Omental fat pad (tissue), 4 donors: ENCODE data around the gene NFKBIZ. TPM values are rescaled to one million over a fixed set of nuclear protein-coding genes. Genes with fewer than 3 reads are reported as not detected.
A peak's percentile ranks its signal among the peaks of the same experiment; 100 is the strongest.
"Not testable (repeated sequence)": the region's sequence is repeated elsewhere in the genome, so short reads cannot be mapped to it uniquely, and the experiment has no call there.

Experiments used
- ATAC-seq: fragments of 150-250 bp; one replicate; pipeline ENCODE4 v1.9.1; 2016; ENCODE audit warnings: mild to moderate bottlenecking, moderate library complexity; ENCODE audit not compliant: low FRiP score
- DNase-seq: peaks from one replicate; pipeline ENCODE4 v3.0.0-alpha.2; 2019; ENCODE audit warnings: low spot score
- total RNA-seq, 4 donors: library from RNA; depleted of rRNA; stranded (reverse); fragments of >200 nt; gene quantifications; one replicate each; pipeline ENCODE4 v1.1.0, GENCODE V29; 2016
- TF ChIP-seq, protein P1 (sequence below), 3 donors: fragments of 450-650 bp; IDR thresholded peaks; one replicate each; pipeline ENCODE4 v1.5.1; 2016 to 2017; ENCODE audit warnings: antibody characterized with exemption in 3 of 3, mild to moderate bottlenecking in 3 of 3, moderate library complexity in 2 of 3

NFKBIZ gene
- total RNA-seq, 4 donors from 2014 or later, result 78.2 to 296 (median 108) TPM

- ATAC-seq, result peak; percentile 19
- TF ChIP-seq, protein P1, sequence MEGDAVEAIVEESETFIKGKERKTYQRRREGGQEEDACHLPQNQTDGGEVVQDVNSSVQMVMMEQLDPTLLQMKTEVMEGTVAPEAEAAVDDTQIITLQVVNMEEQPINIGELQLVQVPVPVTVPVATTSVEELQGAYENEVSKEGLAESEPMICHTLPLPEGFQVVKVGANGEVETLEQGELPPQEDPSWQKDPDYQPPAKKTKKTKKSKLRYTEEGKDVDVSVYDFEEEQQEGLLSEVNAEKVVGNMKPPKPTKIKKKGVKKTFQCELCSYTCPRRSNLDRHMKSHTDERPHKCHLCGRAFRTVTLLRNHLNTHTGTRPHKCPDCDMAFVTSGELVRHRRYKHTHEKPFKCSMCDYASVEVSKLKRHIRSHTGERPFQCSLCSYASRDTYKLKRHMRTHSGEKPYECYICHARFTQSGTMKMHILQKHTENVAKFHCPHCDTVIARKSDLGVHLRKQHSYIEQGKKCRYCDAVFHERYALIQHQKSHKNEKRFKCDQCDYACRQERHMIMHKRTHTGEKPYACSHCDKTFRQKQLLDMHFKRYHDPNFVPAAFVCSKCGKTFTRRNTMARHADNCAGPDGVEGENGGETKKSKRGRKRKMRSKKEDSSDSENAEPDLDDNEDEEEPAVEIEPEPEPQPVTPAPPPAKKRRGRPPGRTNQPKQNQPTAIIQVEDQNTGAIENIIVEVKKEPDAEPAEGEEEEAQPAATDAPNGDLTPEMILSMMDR (IDR thresholded peaks at IDR 0.05), result no peak
- no peak for DNase-seq
These were observed 13.3 kb downstream of the NFKBIZ start for GRCh38 chr3:101862416-101863165.

DNA sequence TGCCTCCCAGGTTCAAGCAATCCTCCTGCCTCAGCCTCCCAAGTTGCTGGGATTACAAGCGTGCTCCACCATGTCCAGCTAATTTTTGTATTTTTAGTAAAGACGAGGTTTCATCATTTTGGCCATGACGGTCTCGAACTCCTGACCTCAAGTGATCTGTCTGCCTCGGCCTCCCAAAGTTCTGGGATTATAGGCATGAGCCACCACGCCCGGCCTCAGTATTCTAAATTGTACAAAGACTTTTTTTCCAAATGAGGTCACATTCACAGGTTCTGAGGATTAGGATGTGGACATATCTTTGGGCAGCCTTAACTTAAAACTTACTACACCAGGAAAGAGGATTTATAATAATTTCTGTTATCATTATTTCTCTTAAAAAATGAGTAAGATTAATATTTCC lies 15.6 kb downstream of the NFKBIZ start:
- not testable (repeated sequence) for DNase-seq, ATAC-seq

DNA sequence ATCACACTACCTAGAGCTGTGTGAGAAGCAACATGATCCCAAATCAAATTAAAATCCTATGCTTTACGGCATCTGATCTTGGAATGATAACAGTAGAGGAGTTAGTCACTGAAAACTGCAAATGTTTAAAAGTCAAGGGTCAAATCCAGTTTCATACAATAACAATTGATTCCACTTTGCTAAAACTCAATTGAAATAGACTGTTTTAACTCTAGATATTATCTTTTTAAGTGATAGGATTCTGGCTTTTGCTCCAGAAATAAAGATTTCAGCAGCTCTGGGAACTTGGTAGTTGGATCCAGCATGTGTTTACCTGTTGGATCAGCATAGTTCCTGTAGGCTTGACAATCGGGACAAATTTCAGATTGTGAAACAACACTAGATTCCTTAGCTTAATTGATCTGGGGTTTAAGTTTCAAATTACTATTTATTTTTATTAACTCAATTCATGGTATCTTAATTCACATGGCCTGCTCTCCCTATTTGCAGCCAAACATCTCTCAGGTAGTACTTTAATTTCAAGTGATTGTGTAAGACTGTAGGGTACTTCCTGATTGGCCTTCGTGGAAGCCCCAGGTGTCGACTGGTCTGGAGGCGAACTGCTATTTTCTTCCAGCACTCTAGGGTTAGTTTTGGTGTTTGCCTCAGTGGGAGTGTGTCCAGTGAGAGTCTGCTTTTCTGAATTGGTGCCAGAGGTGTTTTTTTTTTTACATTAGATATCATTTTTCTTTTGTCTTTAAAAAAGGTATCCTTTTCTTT lies 16.6 kb downstream of the NFKBIZ start:
- no peak for ATAC-seq
- TF ChIP-seq, protein P1 (IDR thresholded peaks at IDR 0.05), result no peak
- DNase-seq, result no peak

- ATAC-seq (no peak), DNase-seq (no peak)
- TF ChIP-seq, protein P1 (IDR thresholded peaks at IDR 0.05), result no peak
These were observed 18.2 kb downstream of the NFKBIZ start for GRCh38 chr3:101867511-101867910.

- ATAC-seq, result no peak
- DNase-seq, result no peak
- TF ChIP-seq, protein P1 (IDR thresholded peaks at IDR 0.05), result no peak
These were observed 18.7 kb downstream of the NFKBIZ start for GRCh38 chr3:101867996-101868395.

GRCh38 chr3:101868534-101869464 lies 19.5 kb downstream of the NFKBIZ start:
- peak; percentile 57 for ATAC-seq
- DNase-seq, result no peak
- TF ChIP-seq, protein P1 (IDR thresholded peaks at IDR 0.05), result no peak

DNA sequence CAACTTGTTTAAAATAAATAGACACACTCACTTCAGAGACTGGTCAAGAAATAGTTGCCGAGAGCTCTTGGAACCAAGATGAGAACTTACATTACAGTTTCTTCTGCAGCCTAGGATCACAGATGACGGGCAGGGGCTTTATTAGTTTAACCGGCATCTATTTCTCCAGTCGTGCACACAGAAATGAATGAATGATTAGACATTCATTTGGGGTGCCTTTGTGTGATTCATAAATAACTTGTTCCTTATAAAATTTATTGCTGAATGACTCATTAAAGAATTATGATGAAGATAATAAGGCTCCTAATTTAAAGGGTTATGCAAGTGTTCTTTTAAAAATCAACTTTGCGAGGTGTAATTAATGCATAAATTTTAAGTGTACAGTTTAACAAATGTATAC lies 20.8 kb downstream of the NFKBIZ start:
- TF ChIP-seq, protein P1 (IDR thresholded peaks at IDR 0.05), result no peak
- ATAC-seq (no peak), DNase-seq (no peak)
